SK-N-SH (cell line): Measurements from ENCODE around the gene KCNJ5.

Source experiments
- CTCF ChIP-seq: fragments of 200-600 bp; sonication (generic); IDR thresholded peaks from 2 replicates; pipeline ENCODE4 v1.6.1; 2017; ENCODE audit warnings: antibody characterized with exemption, mild to moderate bottlenecking, moderate library complexity
- EP300 ChIP-seq, 2 experiments: IDR thresholded peaks; 2 replicates each; pipeline versions ENCODE4 v1.4.0 to v1.6.1; 2012; ENCODE audit warnings: borderline replicate concordance in 1 of 2, low read depth in 1 of 2, low read length in 1 of 2
- POLR2AphosphoS5 ChIP-seq: IDR thresholded peaks from 2 replicates; pipeline ENCODE4 v1.6.1; 2012; ENCODE audit warnings: low read depth, low read length
- SIN3A ChIP-seq: IDR thresholded peaks from 2 replicates; pipeline ENCODE4 v1.6.1; 2012; ENCODE audit warnings: low read depth, mild to moderate bottlenecking, low read length, moderate library complexity, borderline replicate concordance
- TAF1 ChIP-seq: IDR thresholded peaks from 2 replicates; pipeline ENCODE4 v1.6.1; 2012; ENCODE audit warnings: low read depth, mild to moderate bottlenecking, low read length, moderate library complexity, borderline replicate concordance
- TCF12 ChIP-seq: IDR thresholded peaks from 2 replicates; pipeline ENCODE4 v1.4.0; 2012
- USF2 ChIP-seq: fragments of 150-350 bp; IDR thresholded peaks from 2 replicates; pipeline ENCODE4 v1.6.1; 2017; ENCODE audit warnings: antibody characterized with exemption, low read length, low read depth, borderline replicate concordance
- YY1 ChIP-seq: IDR thresholded peaks from 2 replicates; pipeline ENCODE4 v1.4.0; 2012; ENCODE audit warnings: low read depth, mild to moderate bottlenecking

- no peak for TF ChIP-seq SIN3A
- no peak for TF ChIP-seq EP300 (IDR thresholded peaks at IDR 0.05; ENCODE audit: borderline replicate concordance in 1 of 2, low read depth in 1 of 2, low read length in 1 of 2)
- TF ChIP-seq USF2, result no peak
- no peak for TF ChIP-seq TAF1
- no peak for TF ChIP-seq YY1
- peak; percentile 94 for TF ChIP-seq CTCF
- TF ChIP-seq TCF12, result no peak
- no peak for TF ChIP-seq POLR2AphosphoS5
These were observed 6.3 kb upstream of the KCNJ5 start for GRCh38 chr11:128884703-128885338.
